ENCODE measurements around the gene BIRC3. TPM values are rescaled to one million over a fixed set of nuclear protein-coding genes. Genes with fewer than 3 reads are reported as not detected.

Gene BIRC3
- total RNA-seq, 2 donors from 2014 or later = 0.04 to 0.07 TPM

DNA sequence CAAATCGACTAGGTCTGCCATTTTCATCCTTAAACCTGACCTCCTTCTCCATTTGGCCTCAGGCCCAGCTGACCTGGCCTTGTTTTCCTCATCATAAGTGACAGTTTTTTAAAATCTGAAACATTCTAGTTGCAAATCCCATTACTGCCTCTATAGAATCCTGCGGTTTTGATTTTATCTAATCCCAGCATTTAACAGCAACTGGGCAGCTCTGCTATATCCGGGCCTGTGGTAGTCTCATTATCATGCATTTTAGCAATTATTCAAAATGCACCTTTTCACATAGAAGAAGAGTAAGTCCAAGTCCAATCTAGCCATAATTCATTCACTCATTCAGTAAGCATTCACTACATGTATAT, 28.6 kb upstream of the BIRC3 start:
- Histone ChIP-seq H3K4me1 (ENCODE audit: control insufficient read depth, insufficient read depth, low read length) (no peaks in the 10 kb centered on the region), H3K27me3 (ENCODE audit: control insufficient read depth, insufficient read depth, low read length, poor library complexity, severe bottlenecking) (no peaks in the 10 kb centered on the region), H3K4me3 (ENCODE audit: low read length) (no peak overlapping the region), H3K9ac (ENCODE audit: extremely low read depth, low read length, poor library complexity, severe bottlenecking) (no peak overlapping the region), H3K27ac (ENCODE audit: low read depth, low read length) (no peak overlapping the region), H3K36me3 (ENCODE audit: control insufficient read depth, insufficient read depth, low read length) (no peaks in the 10 kb centered on the region), H3K9me3 (ENCODE audit: control insufficient read depth, low read length) (no peaks in the 10 kb centered on the region)
- Mint-ChIP-seq H3K4me3 (no peak overlapping the region), H3K4me1 (peaks cover 5% of the 10 kb centered on the region), H3K36me3 (ENCODE audit: low read depth) (no peaks in the 10 kb centered on the region), H3K9me3 (peaks cover 2% of the 10 kb centered on the region), H3K27me3 (ENCODE audit: insufficient read depth) (no peaks in the 10 kb centered on the region), H3K27ac (no peak overlapping the region)
- 90 to 94% methylated on average over 3 of the region's 3 CpGs for WGBS, 2 experiments (ENCODE audit: insufficient coverage in 1 of 2, insufficient read length in 1 of 2)
- TF ChIP-seq, protein P1, sequence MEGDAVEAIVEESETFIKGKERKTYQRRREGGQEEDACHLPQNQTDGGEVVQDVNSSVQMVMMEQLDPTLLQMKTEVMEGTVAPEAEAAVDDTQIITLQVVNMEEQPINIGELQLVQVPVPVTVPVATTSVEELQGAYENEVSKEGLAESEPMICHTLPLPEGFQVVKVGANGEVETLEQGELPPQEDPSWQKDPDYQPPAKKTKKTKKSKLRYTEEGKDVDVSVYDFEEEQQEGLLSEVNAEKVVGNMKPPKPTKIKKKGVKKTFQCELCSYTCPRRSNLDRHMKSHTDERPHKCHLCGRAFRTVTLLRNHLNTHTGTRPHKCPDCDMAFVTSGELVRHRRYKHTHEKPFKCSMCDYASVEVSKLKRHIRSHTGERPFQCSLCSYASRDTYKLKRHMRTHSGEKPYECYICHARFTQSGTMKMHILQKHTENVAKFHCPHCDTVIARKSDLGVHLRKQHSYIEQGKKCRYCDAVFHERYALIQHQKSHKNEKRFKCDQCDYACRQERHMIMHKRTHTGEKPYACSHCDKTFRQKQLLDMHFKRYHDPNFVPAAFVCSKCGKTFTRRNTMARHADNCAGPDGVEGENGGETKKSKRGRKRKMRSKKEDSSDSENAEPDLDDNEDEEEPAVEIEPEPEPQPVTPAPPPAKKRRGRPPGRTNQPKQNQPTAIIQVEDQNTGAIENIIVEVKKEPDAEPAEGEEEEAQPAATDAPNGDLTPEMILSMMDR (conservative IDR thresholded peaks at IDR 0.05) = no peak
- DNase-seq = no peak

DNA sequence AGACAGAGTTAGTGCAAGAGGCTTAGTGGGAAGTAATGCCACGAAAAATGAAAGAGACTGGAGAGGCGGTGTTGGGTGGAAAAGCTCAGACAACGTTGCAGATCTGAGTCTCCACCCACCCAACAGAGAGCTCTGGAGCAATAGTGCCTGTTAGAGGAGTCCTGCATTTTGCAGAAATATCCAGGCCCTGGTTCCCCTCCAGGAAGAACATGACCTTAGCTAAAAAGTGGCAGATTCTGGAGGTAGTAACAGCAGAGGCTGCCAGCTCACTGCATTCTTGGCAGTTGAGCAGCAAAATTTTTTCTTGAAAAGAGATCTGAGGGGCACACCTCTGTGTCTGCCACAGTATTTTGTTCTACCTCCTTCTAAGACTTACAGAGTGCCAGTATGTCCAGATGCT, 27.7 kb upstream of the BIRC3 start:
- Histone ChIP-seq H3K27ac (ENCODE audit: low read depth, low read length) (no peak overlapping the region), H3K9me3 (ENCODE audit: control insufficient read depth, low read length) (no peaks in the 10 kb centered on the region), H3K9ac (ENCODE audit: extremely low read depth, low read length, poor library complexity, severe bottlenecking) (no peak overlapping the region), H3K36me3 (ENCODE audit: control insufficient read depth, insufficient read depth, low read length) (no peaks in the 10 kb centered on the region), H3K4me1 (ENCODE audit: control insufficient read depth, insufficient read depth, low read length) (no peaks in the 10 kb centered on the region), H3K4me3 (ENCODE audit: low read length) (no peak overlapping the region), H3K27me3 (ENCODE audit: control insufficient read depth, insufficient read depth, low read length, poor library complexity, severe bottlenecking) (no peaks in the 10 kb centered on the region)
- DNase-seq = no peak
- WGBS, 2 experiments (ENCODE audit: insufficient coverage in 1 of 2, insufficient read length in 1 of 2) = 64 to 74% methylated on average over 1 to 3 of the region's 3 CpGs
- Mint-ChIP-seq H3K9me3 (peaks cover 2% of the 10 kb centered on the region), H3K27ac (no peak overlapping the region), H3K27me3 (ENCODE audit: insufficient read depth) (no peaks in the 10 kb centered on the region), H3K4me1 (peaks cover 6% of the 10 kb centered on the region), H3K4me3 (no peak overlapping the region), H3K36me3 (ENCODE audit: low read depth) (no peaks in the 10 kb centered on the region)
- TF ChIP-seq, protein P1 (conservative IDR thresholded peaks at IDR 0.05) = no peak

DNA sequence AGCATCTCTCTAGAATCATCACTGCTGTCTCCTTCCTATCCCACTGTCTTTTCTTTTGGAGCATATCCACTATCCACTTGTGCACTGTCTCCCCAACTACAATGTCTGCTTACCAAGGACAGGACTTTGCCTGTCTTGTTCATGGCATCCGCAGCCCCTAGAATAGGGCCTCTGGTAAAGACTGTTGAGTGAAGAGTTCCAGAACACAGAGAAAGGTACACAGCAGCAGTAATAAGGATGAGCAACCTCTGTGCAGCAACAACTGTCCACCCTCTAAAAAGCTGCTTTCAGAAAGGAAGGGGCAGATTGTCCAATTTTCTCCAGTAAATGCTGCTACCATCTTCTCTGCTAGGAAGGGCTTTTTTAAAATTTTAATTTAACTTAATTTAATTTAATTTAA, 25.5 kb upstream of the BIRC3 start:
- Mint-ChIP-seq H3K4me3 (no peak overlapping the region), H3K9me3 (peaks cover 5% of the 10 kb centered on the region), H3K27me3 (ENCODE audit: insufficient read depth) (no peaks in the 10 kb centered on the region), H3K4me1 (peaks cover 6% of the 10 kb centered on the region), H3K36me3 (ENCODE audit: low read depth) (no peaks in the 10 kb centered on the region), H3K27ac (no peak overlapping the region)
- no peak overlapping the region for H3K4me3 ChIP-seq (ENCODE audit: low read length)
- WGBS, 2 experiments (ENCODE audit: insufficient coverage in 1 of 2, insufficient read length in 1 of 2) = 83 to 96% methylated on average over 1 of the region's 1 CpG
- no peaks in the 10 kb centered on the region for H3K9me3 ChIP-seq (ENCODE audit: control insufficient read depth, low read length)
- no peak overlapping the region for H3K27ac ChIP-seq (ENCODE audit: low read depth, low read length)
- H3K4me1 ChIP-seq (ENCODE audit: control insufficient read depth, insufficient read depth, low read length) = no peaks in the 10 kb centered on the region
- no peak overlapping the region for H3K9ac ChIP-seq (ENCODE audit: extremely low read depth, low read length, poor library complexity, severe bottlenecking)
- H3K36me3 ChIP-seq (ENCODE audit: control insufficient read depth, insufficient read depth, low read length) = no peaks in the 10 kb centered on the region
- H3K27me3 ChIP-seq (ENCODE audit: control insufficient read depth, insufficient read depth, low read length, poor library complexity, severe bottlenecking) = no peaks in the 10 kb centered on the region
- TF ChIP-seq, protein P1 (conservative IDR thresholded peaks at IDR 0.05) = no peak
- no peak for DNase-seq

Measured in endodermal cell (in vitro differentiated cells).